ENCODE data around the gene VWA2. TPM values are rescaled to one million over a fixed set of nuclear protein-coding genes. Genes with fewer than 3 reads are reported as not detected.

VWA2 gene
- total and polyA plus RNA-seq, 12 donors, result 0.01 to 0.09 TPM; not detected in 10

DNA sequence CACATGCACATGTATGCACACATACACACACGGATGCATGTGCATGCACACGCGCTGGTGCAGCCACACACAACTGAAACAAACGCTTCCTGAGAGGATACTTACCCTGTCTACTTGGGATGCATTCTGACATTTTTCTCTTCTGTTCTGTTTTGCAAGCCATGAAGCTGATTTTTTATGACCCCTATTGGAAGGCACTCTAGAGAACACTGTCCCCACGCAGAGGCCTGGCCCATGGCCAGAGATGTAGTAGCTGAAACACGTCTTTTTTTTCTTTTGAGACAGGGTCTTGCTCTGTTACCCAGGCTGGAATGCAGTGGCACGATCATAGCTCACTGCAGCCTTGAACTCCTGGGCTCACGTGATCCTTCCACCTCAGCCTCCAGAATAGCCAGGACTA is 47.9 kb downstream of the VWA2 start:
- Histone ChIP-seq H3K27ac (no peak overlapping the region), H3K4me1 (peaks cover 0 to 21% (median 6%) of the 10 kb centered on the region in 9 donors), H3K9me3 (no peaks in the 10 kb centered on the region), H3K36me3 (no peaks in the 10 kb centered on the region), H3K27me3 (no peaks in the 10 kb centered on the region), H3K4me3 (no peak overlapping the region)
- intact Hi-C loops (cut with DNase I), result no loop called here
- TF ChIP-seq, protein P1, sequence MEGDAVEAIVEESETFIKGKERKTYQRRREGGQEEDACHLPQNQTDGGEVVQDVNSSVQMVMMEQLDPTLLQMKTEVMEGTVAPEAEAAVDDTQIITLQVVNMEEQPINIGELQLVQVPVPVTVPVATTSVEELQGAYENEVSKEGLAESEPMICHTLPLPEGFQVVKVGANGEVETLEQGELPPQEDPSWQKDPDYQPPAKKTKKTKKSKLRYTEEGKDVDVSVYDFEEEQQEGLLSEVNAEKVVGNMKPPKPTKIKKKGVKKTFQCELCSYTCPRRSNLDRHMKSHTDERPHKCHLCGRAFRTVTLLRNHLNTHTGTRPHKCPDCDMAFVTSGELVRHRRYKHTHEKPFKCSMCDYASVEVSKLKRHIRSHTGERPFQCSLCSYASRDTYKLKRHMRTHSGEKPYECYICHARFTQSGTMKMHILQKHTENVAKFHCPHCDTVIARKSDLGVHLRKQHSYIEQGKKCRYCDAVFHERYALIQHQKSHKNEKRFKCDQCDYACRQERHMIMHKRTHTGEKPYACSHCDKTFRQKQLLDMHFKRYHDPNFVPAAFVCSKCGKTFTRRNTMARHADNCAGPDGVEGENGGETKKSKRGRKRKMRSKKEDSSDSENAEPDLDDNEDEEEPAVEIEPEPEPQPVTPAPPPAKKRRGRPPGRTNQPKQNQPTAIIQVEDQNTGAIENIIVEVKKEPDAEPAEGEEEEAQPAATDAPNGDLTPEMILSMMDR (IDR thresholded peaks at IDR 0.05), result no peak
- WGBS, 2 donors, result 66 to 70% methylated on average over 8 of the region's 8 CpGs
- no peak for ATAC-seq
- DNase-seq, result no peak

DNA sequence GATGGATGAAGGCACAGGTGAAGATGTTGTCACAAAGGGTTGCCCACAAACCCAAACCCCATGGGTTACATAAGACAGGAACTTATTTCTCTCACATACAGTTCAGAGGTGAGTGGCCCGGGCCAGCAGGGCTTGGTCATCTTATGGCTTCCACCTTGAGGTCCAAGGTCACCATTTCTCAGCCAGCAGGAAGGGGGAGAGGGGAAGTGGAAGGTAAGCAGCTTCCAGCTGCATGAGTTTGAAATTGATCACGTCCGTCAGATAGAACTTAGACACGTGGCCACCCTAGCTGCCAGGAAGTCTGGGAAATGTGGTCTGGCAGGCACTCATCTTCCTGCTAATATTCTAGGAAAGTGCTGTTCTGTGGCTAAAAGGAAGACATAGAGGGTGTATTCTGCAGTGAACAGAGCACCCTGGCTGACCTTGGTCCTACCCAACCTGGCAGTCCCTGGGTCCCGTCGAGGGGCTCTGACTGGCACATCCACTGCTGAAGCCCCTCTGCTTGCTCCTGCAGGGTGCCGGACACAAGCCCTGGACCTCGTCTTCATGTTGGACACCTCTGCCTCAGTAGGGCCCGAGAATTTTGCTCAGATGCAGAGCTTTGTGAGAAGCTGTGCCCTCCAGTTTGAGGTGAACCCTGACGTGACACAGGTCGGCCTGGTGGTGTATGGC is 49.5 kb downstream of the VWA2 start:
- no peak overlapping the region for H3K4me3 ChIP-seq
- H3K36me3 ChIP-seq, result no peaks in the 10 kb centered on the region
- ATAC-seq (no peak), DNase-seq (no peak)
- TF ChIP-seq, protein P1 (IDR thresholded peaks at IDR 0.05), result no peak
- peaks cover 0 to 22% (median 6%) of the 10 kb centered on the region in 9 donors for H3K4me1 ChIP-seq
- H3K9me3 ChIP-seq, result no peaks in the 10 kb centered on the region
- intact Hi-C loops (cut with DNase I), result no loop called here
- WGBS, 2 donors, result 66 to 74% methylated on average over 11 of the region's 11 CpGs
- no peak overlapping the region for H3K27ac ChIP-seq
- no peaks in the 10 kb centered on the region for H3K27me3 ChIP-seq

DNA sequence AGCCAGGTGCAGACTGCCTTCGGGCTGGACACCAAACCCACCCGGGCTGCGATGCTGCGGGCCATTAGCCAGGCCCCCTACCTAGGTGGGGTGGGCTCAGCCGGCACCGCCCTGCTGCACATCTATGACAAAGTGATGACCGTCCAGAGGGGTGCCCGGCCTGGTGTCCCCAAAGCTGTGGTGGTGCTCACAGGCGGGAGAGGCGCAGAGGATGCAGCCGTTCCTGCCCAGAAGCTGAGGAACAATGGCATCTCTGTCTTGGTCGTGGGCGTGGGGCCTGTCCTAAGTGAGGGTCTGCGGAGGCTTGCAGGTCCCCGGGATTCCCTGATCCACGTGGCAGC is 50.0 kb downstream of the VWA2 start:
- Histone ChIP-seq H3K9me3 (no peaks in the 10 kb centered on the region), H3K27ac (no peak overlapping the region), H3K4me1 (peaks cover 0 to 23% (median 6%) of the 10 kb centered on the region in 9 donors), H3K4me3 (no peak overlapping the region), H3K36me3 (no peaks in the 10 kb centered on the region), H3K27me3 (no peaks in the 10 kb centered on the region)
- intact Hi-C loops (cut with DNase I), result no loop called here
- ATAC-seq (peak in 1 of 8 donors; percentile 6), DNase-seq (no peak)
- WGBS, 2 donors, result 92 to 95% methylated on average over 16 of the region's 16 CpGs
- TF ChIP-seq, protein P1 (IDR thresholded peaks at IDR 0.05), result no peak

DNA sequence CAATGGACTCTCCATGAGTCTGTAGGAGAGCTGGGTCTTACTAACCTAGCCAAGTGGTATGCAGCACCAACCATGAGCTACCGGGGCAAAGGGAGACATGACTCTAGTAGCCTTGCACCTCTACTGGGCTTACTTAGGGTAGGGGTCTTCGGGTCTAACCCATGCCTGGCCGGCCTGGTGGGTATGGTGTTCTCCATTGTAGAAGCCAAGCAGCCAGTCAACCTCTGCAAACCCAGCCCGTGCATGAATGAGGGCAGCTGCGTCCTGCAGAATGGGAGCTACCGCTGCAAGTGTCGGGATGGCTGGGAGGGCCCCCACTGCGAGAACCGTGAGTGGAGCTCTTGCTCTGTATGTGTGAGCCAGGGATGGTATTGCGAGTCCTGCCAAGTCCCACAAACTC is 51.0 kb downstream of the VWA2 start:
- Histone ChIP-seq H3K36me3 (peaks cover 0 to 5% (median under 1%) of the 10 kb centered on the region in 9 donors), H3K4me3 (no peak overlapping the region), H3K4me1 (peaks cover 0 to 15% (median 5%) of the 10 kb centered on the region in 9 donors), H3K9me3 (peaks cover 0 to 6% (median 2%) of the 10 kb centered on the region in 11 donors), H3K27me3 (no peaks in the 10 kb centered on the region), H3K27ac (no peak overlapping the region)
- intact Hi-C loops (cut with DNase I), result no loop called here
- 96 to 97% methylated on average over 10 of the region's 10 CpGs for WGBS, 2 donors
- DNase-seq (no peak), ATAC-seq (no peak)
- TF ChIP-seq, protein P1 (IDR thresholded peaks at IDR 0.05), result no peak
